T-helper 17 cell (primary cell): ENCODE results near the gene WDR62. TPM values are rescaled to one million over a fixed set of nuclear protein-coding genes. Genes with fewer than 3 reads are reported as not detected.
"Not testable (repeated sequence)": the region's sequence is repeated elsewhere in the genome, so short reads cannot be mapped to it uniquely, and the experiment has no call there.

Source experiments
- ATAC-seq: fragments of 150-1000 bp; cut with Tn5 transposase; 2 replicates; pipeline ENCODE4 v1.10.0; 2021; ENCODE audit warnings: mild to moderate bottlenecking, moderate library complexity
- DNase-seq, 3 donors: peaks; one replicate each; pipeline versions ENCODE4 v3.0.0 to v3.0.0-alpha.2; 2020 to 2021
- H3K9me3 ChIP-seq: one replicate; pipeline ENCODE4 v1.7.0; 2013; ENCODE audit warnings: low read length, mild to moderate bottlenecking; ENCODE audit not compliant: control insufficient read depth, poor library complexity, severe bottlenecking
- H3K27ac Mint-ChIP-seq: one replicate; pipeline ENCODE4 v1.8.0; 2022; ENCODE audit warnings: mild to moderate bottlenecking, moderate library complexity, mixed read lengths
- H3K27me3 Mint-ChIP-seq: one replicate; pipeline ENCODE4 v1.8.0; 2022; ENCODE audit warnings: mixed read lengths
- H3K36me3 Mint-ChIP-seq: one replicate; pipeline ENCODE4 v1.8.0; 2022; ENCODE audit warnings: low read depth, mixed read lengths
- H3K4me1 Mint-ChIP-seq: one replicate; pipeline ENCODE4 v1.8.0; 2022; ENCODE audit warnings: mild to moderate bottlenecking, mixed read lengths
- H3K4me3 Mint-ChIP-seq: one replicate; pipeline ENCODE4 v1.8.0; 2022; ENCODE audit warnings: mild to moderate bottlenecking, moderate library complexity, mixed read lengths
- total RNA-seq, 4 donors: library from RNA in 2 of 4; stranded (reverse) in 2 of 4; gene quantifications; one replicate each; pipeline ENCODE4 v1.2.3 and lab custom pipeline; 2022 to 2026

The WDR62 gene
- total RNA-seq, 2 donors from 2014 or later = 2.2 to 3.8 TPM

DNA sequence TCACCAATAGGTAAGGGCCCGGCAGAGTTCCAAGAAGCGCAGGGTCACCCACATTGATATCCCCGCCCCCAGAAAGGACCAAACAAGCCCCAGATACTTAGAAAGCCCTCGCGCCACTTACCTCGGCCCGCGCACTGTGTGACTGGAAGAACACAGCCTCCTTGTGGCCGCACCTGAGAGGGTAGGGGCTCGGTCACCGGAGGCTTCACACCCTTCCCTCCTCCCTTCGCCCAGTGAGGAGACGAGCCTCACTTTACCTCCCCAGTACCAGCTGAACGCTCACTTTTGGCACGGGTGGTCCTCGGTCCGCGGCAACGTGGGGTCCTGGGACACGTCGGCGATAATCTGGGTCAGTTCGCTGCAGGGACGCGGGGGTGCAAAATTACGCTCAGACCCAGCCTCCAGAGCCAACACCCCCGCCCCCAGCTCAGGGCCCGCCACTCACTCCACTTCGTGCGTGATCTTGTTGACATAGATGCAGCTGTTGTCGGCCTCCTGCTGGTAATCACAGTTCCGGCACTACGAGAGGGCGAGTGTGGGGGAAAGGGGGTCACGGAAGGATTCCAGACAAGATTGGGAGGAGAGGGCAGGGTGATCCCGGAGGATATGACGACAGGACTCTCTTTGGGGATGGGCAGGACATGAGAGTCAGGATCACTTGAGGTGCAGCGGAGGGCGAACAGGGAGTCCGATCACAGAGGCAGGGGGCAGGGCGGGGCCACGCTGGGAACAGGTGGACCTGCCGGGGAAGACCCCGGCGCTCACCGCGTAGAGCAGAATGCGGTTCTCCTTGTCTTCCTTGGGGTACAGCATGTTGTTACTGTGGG is 59.4 kb downstream of the WDR62 start:
- DNase-seq (peak in 1 of 3 donors; percentile 26), ATAC-seq (no peak)
- no peaks in the 10 kb centered on the region for H3K9me3 ChIP-seq
- no peaks in the 10 kb centered on the region for H3K27me3 Mint-ChIP-seq
- H3K4me1 Mint-ChIP-seq = peaks cover 34% of the 10 kb centered on the region
- H3K4me3 Mint-ChIP-seq = peak overlapping the region; percentile 95
- H3K27ac Mint-ChIP-seq = peak overlapping the region; percentile 95
- H3K36me3 Mint-ChIP-seq = peaks cover 6% of the 10 kb centered on the region

DNA sequence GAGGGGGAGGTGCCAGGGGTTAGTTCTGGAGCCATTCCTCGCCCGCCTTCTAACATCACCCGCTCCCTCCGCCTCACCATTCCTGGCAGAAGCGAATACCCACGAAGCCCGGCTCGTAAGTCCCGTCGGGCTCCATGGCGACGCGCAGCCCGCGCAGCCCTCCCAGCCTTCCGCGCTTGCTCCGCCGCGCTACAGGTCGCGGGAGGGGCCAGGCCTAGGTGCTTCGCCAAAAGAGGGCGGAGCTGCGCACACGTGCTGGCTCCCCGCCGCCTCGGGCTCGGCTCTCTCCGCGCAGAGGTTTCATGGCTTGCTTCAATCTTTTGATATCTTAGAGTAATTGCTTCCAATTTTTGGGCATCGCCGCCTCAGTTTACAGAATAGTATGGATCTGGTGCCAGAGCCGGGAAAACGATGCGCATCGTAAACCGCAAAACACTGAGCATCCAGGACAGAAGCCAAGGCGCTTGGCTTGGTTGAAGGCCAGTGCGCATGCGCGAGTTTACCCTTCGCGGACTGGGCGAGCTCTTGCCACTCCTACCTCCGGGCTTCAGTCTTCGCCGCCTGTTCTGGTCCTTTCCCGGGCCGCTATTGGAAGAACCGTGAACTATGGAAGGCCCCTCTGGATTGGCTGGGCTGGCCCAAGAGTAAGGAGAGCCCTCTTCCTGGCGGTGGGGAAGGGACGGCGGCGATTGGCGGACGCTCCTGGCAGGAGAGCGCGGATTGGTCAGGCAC is 60.2 kb downstream of the WDR62 start, which contains the start of gene POLR2I:
Gene POLR2I (minus strand): TSS at position 155 of the 732 bp plus-strand sequence. CDS start 19 bp downstream, at position 136.
- H3K27me3 Mint-ChIP-seq = no peaks in the 10 kb centered on the region
- DNase-seq = peak; percentile 95 to 98 (median 97)
- peak within 1 kb of the TSS; percentile 95 for H3K4me3 Mint-ChIP-seq
- H3K27ac Mint-ChIP-seq = peak within 1 kb of the TSS; percentile 95
- H3K36me3 Mint-ChIP-seq = peaks cover 8% of the 10 kb centered on the region
- H3K9me3 ChIP-seq = no peaks in the 10 kb centered on the region
- peak; percentile 88 for ATAC-seq
- H3K4me1 Mint-ChIP-seq = peaks cover 35% of the 10 kb centered on the region

DNA sequence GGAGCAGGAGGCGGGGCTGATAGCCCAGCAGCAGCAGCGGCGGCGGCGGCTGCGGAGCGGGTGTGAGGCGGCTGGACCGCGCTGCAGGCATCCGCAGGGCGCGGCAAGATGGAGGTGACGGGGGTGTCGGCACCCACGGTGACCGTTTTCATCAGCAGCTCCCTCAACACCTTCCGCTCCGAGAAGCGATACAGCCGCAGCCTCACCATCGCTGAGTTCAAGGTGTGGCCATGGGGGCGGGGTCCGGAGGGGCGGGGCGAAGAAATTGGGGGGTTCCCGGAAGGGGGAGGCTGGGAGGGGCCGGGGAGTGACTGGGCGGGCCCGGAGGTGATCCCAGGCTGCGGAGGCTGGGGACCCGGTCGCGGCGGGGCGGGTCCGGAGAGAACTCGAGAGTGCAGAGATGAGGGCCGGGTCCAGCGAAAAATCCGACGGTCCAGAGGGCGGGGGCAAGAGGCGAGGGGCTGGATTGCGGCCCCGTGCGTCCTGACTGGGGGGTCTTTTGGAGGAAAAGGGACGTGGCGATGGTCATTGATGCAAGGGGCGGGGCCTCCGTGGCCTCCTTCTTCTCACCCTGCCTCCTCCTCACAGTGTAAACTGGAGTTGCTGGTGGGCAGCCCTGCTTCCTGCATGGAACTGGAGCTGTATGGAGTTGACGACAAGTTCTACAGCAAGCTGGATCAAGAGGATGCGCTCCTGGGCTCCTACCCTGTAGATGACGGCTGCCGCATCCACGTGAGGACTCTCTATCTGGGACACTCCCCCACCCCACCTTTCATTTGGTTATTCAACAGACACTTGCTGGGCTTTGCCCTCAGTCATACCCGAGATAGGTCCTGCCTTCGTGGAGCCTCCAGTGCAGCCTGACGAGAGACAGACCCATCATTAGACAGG is 61.0 kb downstream of the WDR62 start, which contains the start of gene TBCB:
Gene TBCB (plus strand): TSS at position 16 of the 891 bp plus-strand sequence. CDS start 93 bp downstream, at position 109.
- peak; percentile 9 to 92 (median 91) for DNase-seq
- Mint-ChIP-seq H3K36me3 (peaks cover 9% of the 10 kb centered on the region), H3K4me3 (peak within 1 kb of the TSS; percentile 95), H3K4me1 (peaks cover 42% of the 10 kb centered on the region), H3K27ac (peak within 1 kb of the TSS; percentile 95), H3K27me3 (no peaks in the 10 kb centered on the region)
- H3K9me3 ChIP-seq = no peaks in the 10 kb centered on the region
- peak; percentile 58 for ATAC-seq

DNA sequence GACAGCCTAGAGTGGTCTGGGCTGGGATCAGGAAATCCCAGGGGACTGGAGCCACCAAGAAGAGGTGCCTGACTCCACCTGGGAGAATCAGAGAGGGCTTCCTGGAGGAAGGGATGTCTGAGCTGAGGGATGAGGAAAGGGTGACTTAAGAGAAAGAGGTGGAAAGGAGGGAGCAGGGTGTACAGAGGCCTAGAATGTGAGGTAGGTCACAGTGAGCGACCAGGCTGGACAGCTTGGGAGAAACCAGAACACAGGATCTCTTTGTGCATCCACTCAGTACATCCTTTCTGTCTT is 61.6 kb downstream of the WDR62 start:
- peaks cover 42% of the 10 kb centered on the region for H3K4me1 Mint-ChIP-seq
- ATAC-seq = no peak
- no peak for DNase-seq
- H3K36me3 Mint-ChIP-seq = peaks cover 9% of the 10 kb centered on the region
- H3K9me3 ChIP-seq = no peaks in the 10 kb centered on the region
- peak overlapping the region; percentile 95 for H3K27ac Mint-ChIP-seq
- peak overlapping the region; percentile 95 for H3K4me3 Mint-ChIP-seq
- H3K27me3 Mint-ChIP-seq = no peaks in the 10 kb centered on the region

DNA sequence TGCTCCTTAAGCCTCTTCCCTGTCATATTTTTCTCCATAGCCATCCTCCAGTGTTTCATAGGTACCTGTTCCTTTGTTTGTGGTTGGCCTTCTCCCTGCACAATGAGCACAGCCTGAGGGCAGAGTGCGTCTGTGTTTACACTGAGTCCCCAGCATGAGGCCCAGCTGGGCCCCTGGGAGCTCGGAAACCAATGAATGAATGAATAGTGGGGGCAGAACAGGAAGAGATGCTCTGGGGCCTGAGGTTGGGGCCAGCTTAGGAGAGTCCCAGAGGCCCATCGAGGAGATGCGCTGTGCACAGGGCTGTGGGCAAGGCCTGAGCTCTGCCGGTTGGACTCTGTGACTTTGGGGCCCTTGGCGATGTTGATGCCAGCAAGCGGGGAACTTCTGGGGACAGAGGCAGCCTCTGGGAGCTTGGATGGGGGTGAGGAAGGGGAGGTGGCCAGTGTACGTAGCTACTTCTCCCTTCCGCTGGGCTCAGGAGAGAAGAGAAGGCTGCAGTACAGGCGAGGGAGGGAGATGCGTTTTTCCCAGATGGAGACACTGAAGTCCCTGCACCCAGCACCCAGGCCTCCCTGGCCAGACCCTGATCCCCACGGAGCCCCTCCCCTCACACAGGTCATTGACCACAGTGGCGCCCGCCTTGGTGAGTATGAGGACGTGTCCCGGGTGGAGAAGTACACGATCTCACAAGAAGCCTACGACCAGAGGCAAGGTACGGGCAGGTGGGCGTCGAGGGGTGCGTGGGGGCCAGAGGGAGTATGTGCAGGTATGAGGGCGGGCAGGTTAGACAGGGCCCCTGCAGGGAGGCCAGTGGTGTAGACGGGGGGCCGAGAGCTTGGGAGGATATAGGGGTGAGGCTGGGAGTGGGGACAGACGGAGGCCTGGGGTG is 65.6 kb downstream of the WDR62 start:
- no peak overlapping the region for H3K4me3 Mint-ChIP-seq
- H3K36me3 Mint-ChIP-seq = peaks cover 5% of the 10 kb centered on the region
- DNase-seq (no peak), ATAC-seq (no peak)
- H3K9me3 ChIP-seq = no peaks in the 10 kb centered on the region
- H3K27ac Mint-ChIP-seq = peak overlapping the region; percentile 78
- no peaks in the 10 kb centered on the region for H3K27me3 Mint-ChIP-seq
- peaks cover 26% of the 10 kb centered on the region for H3K4me1 Mint-ChIP-seq

DNA sequence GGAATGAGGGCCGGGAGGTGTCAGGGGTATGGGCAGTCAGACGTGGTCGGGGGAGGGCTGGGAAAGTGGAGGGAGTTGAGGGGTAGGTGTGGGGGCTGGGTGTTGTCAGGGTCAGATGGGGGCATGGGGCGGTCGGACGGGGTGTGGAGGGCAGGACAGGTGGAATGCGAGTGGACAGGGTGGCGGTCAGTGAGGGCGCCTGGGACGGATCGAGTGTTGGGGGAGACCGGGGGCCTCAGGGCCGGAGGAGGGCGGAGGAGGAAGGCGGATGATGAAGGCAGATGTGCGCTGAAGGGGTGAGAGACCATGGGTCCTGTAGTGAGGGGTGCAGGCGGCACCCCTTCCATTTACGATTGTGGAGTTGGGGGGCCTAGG is 66.3 kb downstream of the WDR62 start:
- Mint-ChIP-seq H3K36me3 (peaks cover 10% of the 10 kb centered on the region), H3K27ac (peak overlapping the region; percentile 78), H3K27me3 (no peaks in the 10 kb centered on the region), H3K4me1 (peaks cover 25% of the 10 kb centered on the region), H3K4me3 (no peak overlapping the region)
- DNase-seq (no peak), ATAC-seq (no peak)
- no peaks in the 10 kb centered on the region for H3K9me3 ChIP-seq

DNA sequence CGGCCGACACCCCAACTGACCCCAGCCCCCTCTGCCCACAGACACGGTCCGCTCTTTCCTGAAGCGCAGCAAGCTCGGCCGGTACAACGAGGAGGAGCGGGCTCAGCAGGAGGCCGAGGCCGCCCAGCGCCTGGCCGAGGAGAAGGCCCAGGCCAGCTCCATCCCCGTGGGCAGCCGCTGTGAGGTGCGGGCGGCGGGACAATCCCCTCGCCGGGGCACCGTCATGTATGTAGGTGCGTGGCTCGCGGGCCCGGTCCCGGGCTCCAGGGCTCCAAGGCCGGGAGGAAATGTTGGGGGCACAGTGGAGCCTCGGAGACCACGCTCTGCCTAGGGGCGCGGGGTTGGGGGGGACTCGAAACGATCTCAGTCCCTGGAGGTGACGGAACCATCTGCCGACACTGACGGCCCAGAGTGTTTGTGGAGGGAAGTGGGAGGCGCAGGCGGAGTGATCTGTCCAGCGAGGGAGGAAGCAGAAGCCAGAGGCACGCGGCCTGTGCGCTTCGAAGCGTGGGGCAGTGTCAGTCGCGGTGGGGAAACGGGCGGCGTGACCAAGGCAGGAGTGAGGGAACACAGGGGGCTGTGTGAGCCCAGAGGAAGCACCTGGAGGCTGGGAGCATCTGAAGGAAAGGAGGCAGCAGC is 66.9 kb downstream of the WDR62 start:
- DNase-seq (no peak), ATAC-seq (no peak)
- H3K4me3 Mint-ChIP-seq = no peak overlapping the region
- peaks cover 21% of the 10 kb centered on the region for H3K4me1 Mint-ChIP-seq
- H3K9me3 ChIP-seq = no peaks in the 10 kb centered on the region
- no peak overlapping the region for H3K27ac Mint-ChIP-seq
- no peaks in the 10 kb centered on the region for H3K27me3 Mint-ChIP-seq
- peaks cover 10% of the 10 kb centered on the region for H3K36me3 Mint-ChIP-seq

DNA sequence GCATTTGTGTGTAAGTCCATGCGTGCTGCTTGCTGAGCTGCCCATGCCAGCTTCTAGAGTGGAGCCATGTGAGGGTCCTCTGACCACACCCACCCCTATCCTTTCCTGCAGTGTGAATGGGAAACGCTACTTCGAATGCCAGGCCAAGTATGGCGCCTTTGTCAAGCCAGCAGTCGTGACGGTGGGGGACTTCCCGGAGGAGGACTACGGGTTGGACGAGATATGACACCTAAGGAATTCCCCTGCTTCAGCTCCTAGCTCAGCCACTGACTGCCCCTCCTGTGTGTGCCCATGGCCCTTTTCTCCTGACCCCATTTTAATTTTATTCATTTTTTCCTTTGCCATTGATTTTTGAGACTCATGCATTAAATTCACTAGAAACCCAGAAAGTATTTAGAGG is 70.9 kb downstream of the WDR62 start:
- DNase-seq (no peak), ATAC-seq (no peak)
- no peak overlapping the region for H3K4me3 Mint-ChIP-seq
- no peaks in the 10 kb centered on the region for H3K9me3 ChIP-seq
- peaks cover 6% of the 10 kb centered on the region for H3K4me1 Mint-ChIP-seq
- no peaks in the 10 kb centered on the region for H3K27me3 Mint-ChIP-seq
- peak overlapping the region; percentile 82 for H3K27ac Mint-ChIP-seq
- H3K36me3 Mint-ChIP-seq = peaks cover 5% of the 10 kb centered on the region

DNA sequence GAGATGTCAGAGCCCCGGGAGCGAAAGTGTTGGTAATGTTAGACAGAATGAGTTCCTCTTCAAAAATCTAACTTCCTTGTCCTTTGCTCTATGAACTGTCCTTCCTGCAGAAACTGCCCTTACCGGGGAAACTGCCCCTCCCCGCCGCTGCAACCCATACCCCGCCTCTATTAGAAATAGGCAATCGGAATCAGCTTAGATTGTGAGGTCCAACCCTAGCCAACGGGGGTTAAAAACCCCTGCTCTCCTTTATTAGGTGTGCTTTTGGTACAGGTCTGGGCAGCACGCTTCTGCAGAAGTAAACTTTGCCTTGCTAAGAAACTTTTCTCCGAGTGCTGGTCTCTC is 73.7 kb downstream of the WDR62 start:
- peak; percentile 9 for ATAC-seq
- peak overlapping the region; percentile 78 for H3K27ac Mint-ChIP-seq

DNA sequence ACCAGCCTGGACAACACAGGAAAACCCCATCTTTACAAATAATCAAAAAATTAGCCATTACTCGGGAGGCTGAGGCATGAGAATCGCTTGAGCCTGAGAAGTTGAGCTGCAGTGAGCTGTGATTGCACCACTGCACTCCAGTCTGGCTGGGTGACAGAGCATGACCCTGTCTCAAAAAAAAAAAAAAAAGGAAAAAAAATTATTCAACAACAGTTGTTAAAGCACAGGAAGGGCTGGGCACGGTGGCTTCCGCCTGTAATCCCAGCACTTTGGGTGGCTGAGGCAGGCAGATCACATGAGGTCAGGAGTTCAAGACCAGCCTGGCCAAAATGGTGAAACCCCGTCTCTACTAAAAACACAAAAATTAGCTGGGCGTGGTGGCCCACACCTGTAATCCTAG is 76.5 kb downstream of the WDR62 start:
- DNase-seq, ATAC-seq, H3K36me3 Mint-ChIP-seq, H3K9me3 ChIP-seq, H3K4me3 Mint-ChIP-seq, H3K27me3 Mint-ChIP-seq: not testable (repeated sequence)
- H3K27ac Mint-ChIP-seq = peak overlapping the region; percentile 83
- H3K4me1 Mint-ChIP-seq = peaks cover 12% of the 10 kb centered on the region

More for the DNA sequence above, 73.7 kb downstream of the WDR62 start:
- no peaks in the 10 kb centered on the region for H3K27me3 Mint-ChIP-seq
- DNase-seq = no peak
- peaks cover 5% of the 10 kb centered on the region for H3K36me3 Mint-ChIP-seq
- peaks cover 12% of the 10 kb centered on the region for H3K4me1 Mint-ChIP-seq
- peak overlapping the region; percentile 91 for H3K4me3 Mint-ChIP-seq
- H3K9me3 ChIP-seq = no peaks in the 10 kb centered on the region

DNA sequence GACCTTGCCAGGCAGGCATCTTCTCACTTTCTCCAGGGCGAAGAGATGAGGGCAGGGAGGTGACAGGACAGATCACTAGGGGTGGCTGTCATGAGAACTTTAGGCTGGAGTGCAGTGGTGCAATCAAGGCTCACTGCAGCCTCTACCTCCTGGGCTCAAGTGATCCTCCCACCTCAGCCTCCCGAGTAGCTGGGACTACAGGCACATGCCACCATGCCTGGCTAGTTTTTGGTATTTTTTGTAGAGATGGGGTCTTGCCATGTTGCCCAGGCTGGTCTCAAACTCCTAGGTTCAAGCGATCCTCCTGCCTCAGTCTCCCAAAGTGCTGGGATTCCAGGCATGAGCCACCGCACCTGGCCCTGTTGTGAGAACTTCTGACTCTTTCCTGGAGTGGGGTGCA is 80.2 kb downstream of the WDR62 start:
- not testable (repeated sequence) for H3K36me3 Mint-ChIP-seq, H3K27ac Mint-ChIP-seq, H3K9me3 ChIP-seq, ATAC-seq, H3K27me3 Mint-ChIP-seq, DNase-seq, H3K4me3 Mint-ChIP-seq
- peaks cover 16% of the 10 kb centered on the region for H3K4me1 Mint-ChIP-seq
